ENCODE measurements around the gene SGTA. TPM values are rescaled to one million over a fixed set of nuclear protein-coding genes. Genes with fewer than 3 reads are reported as not detected.
A peak's percentile ranks its signal among the peaks of the same experiment; 100 is the strongest.

Gene SGTA
- total and polyA plus RNA-seq, 2 of the 13 experiments (the other 11 are each of a cell fraction or from before 2014, with no cell fraction given), result 43.9 to 47.4 TPM

- TF ChIP-seq, protein P1, sequence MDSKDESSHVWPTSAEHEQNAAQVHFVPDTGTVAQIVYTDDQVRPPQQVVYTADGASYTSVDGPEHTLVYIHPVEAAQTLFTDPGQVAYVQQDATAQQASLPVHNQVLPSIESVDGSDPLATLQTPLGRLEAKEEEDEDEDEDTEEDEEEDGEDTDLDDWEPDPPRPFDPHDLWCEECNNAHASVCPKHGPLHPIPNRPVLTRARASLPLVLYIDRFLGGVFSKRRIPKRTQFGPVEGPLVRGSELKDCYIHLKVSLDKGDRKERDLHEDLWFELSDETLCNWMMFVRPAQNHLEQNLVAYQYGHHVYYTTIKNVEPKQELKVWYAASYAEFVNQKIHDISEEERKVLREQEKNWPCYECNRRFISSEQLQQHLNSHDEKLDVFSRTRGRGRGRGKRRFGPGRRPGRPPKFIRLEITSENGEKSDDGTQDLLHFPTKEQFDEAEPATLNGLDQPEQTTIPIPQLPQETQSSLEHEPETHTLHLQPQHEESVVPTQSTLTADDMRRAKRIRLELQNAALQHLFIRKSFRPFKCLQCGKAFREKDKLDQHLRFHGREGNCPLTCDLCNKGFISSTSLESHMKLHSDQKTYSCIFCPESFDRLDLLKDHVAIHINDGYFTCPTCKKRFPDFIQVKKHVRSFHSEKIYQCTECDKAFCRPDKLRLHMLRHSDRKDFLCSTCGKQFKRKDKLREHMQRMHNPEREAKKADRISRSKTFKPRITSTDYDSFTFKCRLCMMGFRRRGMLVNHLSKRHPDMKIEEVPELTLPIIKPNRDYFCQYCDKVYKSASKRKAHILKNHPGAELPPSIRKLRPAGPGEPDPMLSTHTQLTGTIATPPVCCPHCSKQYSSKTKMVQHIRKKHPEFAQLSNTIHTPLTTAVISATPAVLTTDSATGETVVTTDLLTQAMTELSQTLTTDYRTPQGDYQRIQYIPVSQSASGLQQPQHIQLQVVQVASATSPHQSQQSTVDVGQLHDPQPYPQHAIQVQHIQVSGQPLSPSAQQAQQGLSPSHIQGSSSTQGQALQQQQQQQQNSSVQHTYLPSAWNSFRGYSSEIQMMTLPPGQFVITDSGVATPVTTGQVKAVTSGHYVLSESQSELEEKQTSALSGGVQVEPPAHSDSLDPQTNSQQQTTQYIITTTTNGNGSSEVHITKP (CRISPR knock-in tag; IDR thresholded peaks at IDR 0.05; ENCODE audit: low read depth), result 0 out of 2 replicates have a peak, but pooled peaks have one; percentile 31
- TF ChIP-seq ZNF230 (CRISPR knock-in tag; IDR thresholded peaks at IDR 0.05) (peak; percentile 31; the same call in 1 of the 2 replicates), ZNF776 (CRISPR knock-in tag; IDR thresholded peaks at IDR 0.05) (no peak), POLR2G (IDR thresholded peaks at IDR 0.05; ENCODE audit: low read depth, low read length) (peak; percentile 44; the same call in 1 of the 2 replicates), GFI1 (CRISPR knock-in tag; IDR thresholded peaks at IDR 0.05; ENCODE audit: borderline replicate concordance) (no peak), SOX13 (IDR thresholded peaks at IDR 0.05) (no peak), SOX13 (CRISPR knock-in tag; conservative IDR thresholded peaks at IDR 0.05 in 1 of 2, IDR thresholded peaks at IDR 0.05 in 1 of 2) (no peak), ZNF709 (CRISPR knock-in tag; IDR thresholded peaks at IDR 0.05) (peak; percentile 48; the same call in 1 of the 2 replicates)
- TF ChIP-seq, protein P2, sequence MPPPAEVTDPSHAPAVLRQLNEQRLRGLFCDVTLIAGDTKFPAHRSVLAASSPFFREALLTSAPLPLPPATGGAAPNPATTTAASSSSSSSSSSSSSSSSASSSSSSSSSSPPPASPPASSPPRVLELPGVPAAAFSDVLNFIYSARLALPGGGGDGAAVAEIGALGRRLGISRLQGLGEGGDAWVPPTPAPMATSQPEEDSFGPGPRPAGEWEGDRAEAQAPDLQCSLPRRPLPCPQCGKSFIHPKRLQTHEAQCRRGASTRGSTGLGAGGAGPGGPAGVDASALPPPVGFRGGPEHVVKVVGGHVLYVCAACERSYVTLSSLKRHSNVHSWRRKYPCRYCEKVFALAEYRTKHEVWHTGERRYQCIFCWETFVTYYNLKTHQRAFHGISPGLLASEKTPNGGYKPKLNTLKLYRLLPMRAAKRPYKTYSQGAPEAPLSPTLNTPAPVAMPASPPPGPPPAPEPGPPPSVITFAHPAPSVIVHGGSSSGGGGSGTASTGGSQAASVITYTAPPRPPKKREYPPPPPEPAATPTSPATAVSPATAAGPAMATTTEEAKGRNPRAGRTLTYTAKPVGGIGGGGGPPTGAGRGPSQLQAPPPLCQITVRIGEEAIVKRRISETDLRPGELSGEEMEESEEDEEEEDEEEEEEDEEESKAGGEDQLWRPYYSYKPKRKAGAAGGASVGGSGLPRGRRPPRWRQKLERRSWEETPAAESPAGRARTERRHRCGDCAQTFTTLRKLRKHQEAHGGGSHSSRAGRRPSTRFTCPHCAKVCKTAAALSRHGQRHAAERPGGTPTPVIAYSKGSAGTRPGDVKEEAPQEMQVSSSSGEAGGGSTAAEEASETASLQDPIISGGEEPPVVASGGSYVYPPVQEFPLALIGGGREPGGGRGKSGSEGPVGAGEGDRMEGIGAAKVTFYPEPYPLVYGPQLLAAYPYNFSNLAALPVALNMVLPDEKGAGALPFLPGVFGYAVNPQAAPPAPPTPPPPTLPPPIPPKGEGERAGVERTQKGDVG (CRISPR knock-in tag; IDR thresholded peaks at IDR 0.05; ENCODE audit: borderline replicate concordance), result peak; percentile 93
- TF ChIP-seq, protein P3, sequence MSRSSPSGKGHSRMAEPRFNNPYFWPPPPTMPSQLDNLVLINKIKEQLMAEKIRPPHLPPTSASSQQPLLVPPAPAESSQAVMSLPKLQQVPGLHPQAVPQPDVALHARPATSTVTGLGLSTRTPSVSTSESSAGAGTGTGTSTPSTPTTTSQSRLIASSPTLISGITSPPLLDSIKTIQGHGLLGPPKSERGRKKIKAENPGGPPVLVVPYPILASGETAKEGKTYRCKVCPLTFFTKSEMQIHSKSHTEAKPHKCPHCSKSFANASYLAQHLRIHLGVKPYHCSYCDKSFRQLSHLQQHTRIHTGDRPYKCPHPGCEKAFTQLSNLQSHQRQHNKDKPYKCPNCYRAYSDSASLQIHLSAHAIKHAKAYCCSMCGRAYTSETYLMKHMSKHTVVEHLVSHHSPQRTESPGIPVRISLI (CRISPR knock-in tag; IDR thresholded peaks at IDR 0.05; ENCODE audit: borderline replicate concordance), result no peak
- TF ChIP-seq, protein P4, sequence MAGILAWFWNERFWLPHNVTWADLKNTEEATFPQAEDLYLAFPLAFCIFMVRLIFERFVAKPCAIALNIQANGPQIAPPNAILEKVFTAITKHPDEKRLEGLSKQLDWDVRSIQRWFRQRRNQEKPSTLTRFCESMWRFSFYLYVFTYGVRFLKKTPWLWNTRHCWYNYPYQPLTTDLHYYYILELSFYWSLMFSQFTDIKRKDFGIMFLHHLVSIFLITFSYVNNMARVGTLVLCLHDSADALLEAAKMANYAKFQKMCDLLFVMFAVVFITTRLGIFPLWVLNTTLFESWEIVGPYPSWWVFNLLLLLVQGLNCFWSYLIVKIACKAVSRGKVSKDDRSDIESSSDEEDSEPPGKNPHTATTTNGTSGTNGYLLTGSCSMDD (CRISPR knock-in tag; IDR thresholded peaks at IDR 0.05), result no peak
Measured at GRCh38 chr19:2811221-2811722, 28.2 kb upstream of the SGTA start (continued).

All from HepG2 (cell line).